Stimulated activated CD4-positive, alpha-beta T cell treated with anti-CD3 and anti-CD28 coated beads, Interleukin-1b, Interleukin-23, amount 100 ng/mL, for 24 hours (primary cell): ENCODE data around the gene L3MBTL1.
A peak's percentile ranks its signal among the peaks of the same experiment; 100 is the strongest.

ENCODE experiments used
- DNase-seq, 4 experiments: peaks; one replicate each; pipeline ENCODE4 v3.0.0-alpha.2; 2020; ENCODE audit warnings: low read depth in 4 of 4, low spot score in 1 of 4

Gene L3MBTL1

DNA sequence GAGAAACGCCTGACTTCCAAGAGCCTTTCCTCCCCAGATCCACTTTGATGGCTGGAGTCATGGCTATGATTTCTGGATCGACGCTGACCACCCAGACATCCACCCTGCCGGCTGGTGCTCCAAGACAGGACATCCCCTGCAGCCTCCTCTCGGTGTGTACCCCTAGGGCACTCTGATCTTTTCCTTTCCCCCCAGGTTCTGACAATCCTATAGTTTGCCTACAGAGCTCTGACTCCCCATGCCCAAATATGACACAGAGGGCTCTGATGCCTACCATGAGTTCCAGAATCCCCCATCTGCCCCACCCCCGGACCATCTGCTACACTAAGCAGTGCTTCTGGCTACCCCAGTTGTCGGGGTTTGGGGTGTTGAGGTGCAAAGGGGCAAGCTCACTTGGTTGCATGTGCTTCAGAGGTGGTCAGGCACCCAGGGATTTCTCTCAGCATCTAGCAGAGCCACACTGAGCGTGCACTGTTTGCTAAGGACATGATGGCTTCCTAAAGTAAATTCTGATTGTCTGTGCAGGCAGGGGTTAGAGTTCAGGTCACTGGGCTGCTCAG, 27.4 kb downstream of the L3MBTL1 start:
- DNase-seq = no peak

DNA sequence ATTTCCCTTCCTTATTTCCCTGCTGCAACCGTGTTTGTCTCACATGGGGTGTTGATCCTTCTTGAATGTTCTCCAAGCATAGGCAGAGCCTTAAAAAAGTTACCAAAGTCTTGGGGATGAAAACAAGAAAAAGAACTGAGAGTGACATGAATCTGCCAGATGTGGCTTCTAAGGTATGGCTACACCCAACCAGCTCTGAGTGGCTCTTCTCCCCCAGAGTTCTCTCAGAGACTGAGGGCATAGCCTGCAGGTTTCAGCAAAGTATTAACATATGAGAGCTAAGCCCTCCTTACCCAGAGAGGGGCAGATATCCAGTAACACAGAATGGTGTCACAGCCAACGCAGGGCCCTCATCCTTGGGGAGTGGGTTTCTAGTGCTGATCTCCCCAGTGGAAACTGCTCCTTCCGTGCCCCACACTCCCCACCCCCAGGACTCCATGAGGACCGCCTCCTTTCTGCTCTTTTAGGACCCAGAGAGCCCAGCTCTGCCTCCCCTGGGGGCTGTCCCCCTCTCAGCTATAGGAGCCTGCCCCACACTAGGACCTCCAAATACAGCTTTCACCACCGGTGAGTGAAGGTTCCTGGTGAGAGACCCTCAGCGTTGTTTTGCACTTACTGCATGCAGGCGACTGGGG, 28.0 kb downstream of the L3MBTL1 start:
- no peak for DNase-seq

DNA sequence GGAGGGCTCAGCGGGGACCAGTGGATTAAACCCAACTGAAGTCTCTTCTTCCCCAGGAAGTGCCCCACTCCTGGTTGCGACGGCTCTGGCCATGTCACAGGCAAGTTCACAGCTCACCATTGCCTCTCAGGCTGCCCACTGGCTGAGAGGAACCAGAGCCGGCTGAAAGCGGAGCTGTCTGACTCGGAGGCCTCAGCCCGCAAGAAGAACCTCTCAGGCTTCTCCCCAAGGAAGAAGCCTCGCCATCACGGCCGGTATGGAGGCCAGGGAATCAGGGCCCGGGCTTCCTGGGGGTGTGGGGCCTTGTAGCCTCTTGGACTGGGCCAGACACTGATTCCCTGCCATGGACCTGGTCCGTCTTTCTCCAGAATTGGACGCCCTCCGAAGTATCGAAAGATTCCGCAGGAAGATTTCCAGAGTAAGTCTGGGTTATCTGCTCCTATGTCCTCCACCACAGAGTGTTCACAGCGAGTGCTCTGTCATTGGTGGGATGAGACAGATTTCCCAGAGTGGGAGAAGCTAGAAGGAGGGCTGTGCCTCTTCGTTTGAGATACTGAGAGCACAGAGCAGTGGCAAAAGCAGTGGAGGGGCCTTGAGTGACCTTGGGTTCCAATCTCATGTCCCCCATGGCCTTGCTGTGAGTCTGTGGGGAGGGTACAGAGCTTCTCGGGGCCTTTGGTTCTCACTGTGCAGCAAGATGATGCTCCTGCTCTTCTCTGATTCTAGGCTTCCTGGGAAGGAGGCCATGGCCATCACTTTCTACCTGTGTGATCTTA, 28.7 kb downstream of the L3MBTL1 start:
- no peak for DNase-seq

- no peak for DNase-seq
Measured at GRCh38 chr20:43536817-43537440, 29.4 kb downstream of the L3MBTL1 start.

DNA sequence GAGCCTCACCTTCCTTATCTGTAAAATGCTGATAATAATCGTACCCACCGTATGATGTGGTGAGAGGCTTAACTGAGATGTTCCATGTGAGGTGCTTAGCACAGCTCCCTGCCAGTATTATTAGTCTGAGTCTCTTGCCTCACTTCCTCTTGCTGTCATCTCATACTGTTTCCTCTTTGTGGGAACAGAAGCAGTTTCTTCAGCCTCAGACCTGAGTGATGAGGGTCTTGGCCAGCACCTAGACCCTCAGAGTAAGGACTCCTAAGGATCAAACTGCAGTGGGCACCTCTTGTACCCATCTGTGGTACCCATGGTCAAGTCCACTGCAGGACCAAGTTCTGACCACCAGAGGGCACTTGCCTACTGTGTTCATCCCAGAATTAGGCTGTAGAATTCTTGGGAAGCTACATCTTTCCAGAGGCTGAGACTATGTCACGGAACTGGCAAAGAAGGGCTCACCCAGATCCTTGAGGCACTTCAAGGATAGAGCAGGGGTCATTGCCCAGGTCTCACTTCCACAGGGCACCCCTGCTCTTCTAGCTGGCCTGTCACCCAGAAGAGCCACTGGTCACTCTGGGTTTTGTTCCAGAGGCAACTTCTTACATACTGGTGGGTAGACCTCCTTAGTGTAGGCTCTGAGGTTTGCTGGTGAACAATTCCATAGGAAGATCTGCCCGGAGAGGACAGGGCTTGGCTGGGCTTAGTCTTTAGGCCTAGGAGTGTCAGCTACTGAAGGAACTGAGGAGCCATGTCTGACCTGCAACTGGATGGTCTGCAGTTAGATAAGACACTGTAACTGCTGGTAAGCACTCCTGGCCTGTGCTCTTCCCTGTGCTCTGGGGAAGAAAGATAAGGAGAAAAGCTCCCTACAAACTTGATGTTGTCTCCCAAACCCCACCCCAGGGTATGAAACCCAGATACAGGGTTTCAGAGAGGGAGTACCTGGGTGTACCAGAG, 30.7 kb downstream of the L3MBTL1 start:
- DNase-seq = peak; percentile 21 to 30 (median 26)

- DNase-seq = no peak
Measured at GRCh38 chr20:43538878-43539700, 31.6 kb downstream of the L3MBTL1 start.

DNA sequence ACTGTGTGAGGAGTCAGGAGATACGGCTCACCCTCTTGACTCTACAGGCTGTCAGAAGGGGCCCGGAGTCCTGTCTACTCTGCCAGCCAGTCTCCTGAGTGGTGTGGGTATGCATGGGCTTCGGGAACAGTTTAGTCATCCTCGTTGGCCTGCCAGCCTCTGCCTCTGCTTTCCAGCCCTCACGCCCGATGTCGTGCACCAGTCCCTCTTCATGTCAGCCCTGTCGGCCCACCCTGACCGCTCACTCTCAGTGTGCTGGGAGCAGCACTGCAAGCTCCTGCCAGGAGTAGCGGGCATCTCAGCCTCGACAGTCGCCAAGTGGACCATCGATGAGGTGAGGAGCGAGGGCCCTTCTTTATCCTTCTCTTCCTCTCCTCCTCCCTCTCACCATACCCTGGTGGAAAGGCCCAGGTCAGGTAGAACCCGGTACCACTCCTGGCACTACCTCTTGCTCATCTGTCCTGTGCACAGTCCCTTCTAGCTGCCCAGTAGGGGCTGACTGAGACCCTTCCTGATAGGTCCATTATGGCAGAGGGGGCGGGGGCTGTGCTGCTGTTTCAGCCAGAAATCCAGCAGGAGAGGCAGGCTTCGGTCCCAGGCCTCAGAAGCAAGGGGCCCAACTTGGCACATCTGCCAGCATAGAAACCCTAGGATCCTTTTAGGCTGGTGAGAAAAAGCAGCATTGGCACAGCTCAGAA, 32.6 kb downstream of the L3MBTL1 start:
- no peak for DNase-seq

DNA sequence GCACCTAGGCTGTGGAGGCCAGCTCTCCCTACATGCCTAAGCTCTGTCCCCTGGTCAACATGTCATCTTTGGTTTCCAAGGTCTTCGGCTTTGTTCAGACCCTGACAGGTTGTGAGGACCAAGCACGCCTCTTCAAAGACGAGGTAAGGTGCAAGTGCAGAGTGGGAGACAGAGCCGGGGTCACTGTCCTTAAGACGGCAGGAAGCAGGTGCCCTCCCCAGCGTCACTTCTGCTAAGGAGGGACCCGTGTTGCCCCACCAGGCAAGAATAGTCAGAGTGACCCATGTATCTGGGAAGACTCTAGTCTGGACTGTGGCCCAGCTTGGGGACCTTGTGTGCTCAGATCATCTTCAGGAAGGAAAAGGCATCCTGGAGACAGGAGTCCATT, 33.2 kb downstream of the L3MBTL1 start:
- DNase-seq = no peak

DNA sequence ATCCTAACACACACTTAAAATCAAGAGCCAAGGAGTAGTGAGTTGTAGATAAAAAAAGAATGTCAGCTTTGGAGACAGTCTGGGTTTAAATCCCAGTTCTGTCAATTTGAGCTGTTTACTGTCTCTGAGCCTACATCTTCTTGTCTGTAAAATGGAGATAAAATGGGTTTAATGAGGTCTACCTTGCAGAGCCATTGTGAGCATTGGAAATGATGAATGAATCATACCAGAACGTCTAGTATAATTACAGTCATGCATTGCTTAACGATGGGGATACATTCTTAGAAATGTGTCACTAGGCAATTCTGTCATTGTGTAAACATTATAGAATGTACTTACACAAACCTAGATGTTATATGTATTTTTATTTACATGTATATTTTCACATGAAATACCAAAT, 33.7 kb downstream of the L3MBTL1 start:
- DNase-seq = no peak

DNA sequence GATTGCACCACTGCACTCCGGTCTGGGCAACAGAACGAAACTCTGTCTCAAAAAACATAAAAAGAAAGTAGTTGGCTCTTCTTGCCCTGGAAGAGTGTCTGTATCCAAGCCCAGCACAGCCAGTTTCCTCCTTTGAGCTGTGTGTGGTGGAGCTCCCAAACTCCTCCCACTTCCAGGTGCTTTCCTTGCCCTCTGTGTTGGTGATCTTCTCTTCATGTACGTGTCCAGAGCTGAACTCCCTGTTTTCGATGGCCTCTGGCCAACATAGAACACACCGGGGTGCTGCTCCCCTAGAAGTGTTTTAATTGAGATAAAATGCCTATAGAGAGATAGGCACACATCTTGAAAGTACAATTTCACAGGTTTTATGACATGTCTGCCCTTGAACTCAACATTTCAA, 34.7 kb downstream of the L3MBTL1 start:
- no peak for DNase-seq

GRCh38 chr20:43542674-43543073, 35.2 kb downstream of the L3MBTL1 start:
- DNase-seq = no peak

DNA sequence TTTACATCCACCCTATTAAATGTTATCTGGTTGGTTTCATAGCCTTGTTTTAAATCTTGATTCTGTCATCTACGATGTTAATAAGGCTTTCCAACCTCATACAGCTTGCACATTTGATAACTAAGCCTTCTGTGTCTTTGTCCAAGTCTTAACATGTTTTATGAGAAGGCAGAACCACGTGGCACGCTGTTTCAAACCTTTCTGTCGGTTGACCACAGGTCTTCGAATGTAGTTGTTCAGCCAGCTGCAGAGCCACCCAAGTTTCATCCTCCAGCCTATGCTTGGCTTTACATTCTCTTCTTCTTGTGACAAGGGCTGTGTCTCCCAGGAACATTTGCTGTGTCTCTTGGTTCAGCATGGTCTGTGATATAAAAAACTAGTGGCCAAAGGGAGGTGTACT, 35.6 kb downstream of the L3MBTL1 start:
- no peak for DNase-seq

GRCh38 chr20:43544501-43544900, 37.0 kb downstream of the L3MBTL1 start:
- no peak for DNase-seq

DNA sequence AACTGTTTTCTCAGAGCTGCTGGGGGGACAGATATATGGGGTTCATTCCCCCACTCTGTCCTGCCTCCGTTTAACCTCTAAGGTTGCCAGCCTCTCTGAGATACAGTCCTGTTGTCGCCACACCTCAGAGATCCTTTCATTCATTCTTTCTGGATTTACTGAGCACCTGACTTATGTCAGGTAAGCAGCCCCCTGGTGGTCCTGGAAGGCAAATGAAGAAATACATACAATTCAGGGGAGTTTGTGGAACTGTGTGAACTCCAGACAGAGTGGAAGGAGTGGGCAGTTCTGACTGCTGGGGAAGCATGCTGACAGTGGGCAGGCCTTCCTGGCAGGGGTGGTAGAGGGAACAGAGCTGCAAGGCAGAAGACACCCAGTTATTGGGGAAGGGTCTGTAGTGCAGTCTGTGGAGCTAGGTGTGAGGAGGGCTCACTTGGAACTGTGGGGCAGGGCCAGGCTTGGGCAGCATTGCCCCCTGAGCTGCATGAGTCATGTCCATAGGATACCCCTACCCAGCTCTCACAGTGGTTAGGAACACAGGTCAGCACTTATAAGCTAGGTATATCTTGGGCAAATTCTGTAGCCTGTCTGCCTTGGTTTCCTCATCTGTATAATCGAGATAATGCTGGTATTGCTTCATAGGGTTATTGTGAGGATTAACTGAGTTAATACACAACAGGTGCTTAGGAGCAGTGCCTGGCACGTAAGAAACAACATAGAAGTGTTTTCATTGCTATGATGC, 38.5 kb downstream of the L3MBTL1 start:
- DNase-seq = no peak

DNA sequence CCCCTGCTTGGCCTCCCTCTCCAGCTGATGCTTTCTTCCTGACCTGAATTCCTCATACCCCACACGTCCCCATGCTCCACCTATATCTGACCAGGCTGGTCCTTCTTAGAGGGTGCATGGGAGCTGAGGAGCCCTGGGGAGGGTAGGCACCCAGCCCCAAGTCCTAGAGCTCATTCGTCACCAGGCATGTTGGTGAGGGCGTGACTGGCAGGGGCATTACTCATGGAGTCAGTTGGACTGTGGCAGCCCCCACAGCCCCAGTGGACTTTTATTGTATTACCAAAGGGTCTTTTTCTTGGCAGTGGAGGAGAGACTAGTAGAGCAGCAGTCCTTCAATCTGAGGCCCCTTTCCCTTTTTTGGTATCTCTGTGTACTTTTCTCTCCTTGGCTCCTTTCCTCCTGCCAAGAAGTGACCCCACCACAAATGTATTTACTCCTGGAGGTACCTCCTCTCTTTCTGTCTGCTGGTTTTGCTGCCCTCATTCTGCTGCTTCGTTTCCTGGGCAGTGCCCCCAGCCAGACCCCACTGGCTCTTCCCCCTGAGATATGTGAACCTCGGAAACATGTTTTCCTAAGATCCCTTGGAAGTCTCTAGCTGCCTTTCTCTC, 40.9 kb downstream of the L3MBTL1 start:
- DNase-seq = no peak

DNA sequence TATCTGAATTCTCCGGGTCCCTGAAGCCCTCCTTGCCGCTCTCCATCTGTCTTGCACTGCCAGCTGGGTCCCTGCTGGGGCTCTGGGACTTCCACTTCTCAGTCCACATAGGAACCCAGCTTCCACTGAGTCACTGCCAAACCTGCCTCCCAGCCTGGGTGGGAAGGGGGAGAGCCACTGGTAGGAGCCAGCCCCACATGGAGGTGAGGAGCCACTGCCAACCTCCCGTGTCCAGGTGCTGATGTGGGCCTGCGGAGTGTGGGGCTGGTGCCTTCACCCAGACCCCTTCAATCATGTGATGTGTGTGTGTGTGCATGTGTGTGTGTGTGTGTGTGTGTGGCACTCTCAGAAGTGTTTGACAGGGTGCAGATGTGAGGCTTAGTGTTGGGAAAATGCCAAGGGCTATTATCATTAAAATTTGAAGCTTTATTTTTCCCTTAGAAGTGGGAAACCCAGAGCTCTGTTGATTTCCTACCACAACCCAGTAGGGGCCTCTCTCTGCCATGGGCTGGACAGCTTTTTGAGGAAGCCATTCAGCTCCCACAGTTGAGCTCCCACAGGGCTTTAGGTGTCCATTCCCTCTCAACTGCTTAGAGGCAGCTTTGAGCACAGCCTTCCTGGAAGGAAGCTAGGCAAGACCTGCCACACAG, 42.0 kb downstream of the L3MBTL1 start:
- DNase-seq = no peak

GRCh38 chr20:43550456-43550855, 43.0 kb downstream of the L3MBTL1 start:
- DNase-seq = no peak

DNA sequence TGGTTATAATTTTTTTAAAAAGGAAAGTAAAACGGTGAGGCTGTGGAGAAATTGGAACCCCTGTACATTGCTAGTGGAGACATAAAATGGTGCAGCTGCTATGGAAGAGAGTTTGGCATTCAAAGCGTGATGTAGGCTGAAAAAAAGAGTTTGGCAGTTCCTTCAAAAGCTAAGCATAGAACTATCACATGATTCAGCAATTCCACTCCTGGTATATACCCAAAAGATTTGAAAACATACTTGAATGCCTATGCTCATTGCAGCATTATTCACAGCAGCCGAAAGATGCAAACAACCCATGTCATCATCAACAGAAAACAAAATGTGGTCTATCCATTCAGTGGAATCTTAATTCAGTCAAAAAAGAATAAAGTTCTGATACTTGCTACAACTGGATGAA, 46.9 kb downstream of the L3MBTL1 start:
- no peak for DNase-seq
